GM19035 (cell line): ENCODE measurements around the gene MAPK9.
"Not testable (repeated sequence)": the region's sequence is repeated elsewhere in the genome, so short reads cannot be mapped to it uniquely, and the experiment has no call there.

Experiments
- ATAC-seq: cut with Tn5 transposase; IDR thresholded peaks from one replicate; pipeline ENCODE4 v1.9.1; 2021; ENCODE audit not compliant: unreplicated experiment

Gene MAPK9

DNA sequence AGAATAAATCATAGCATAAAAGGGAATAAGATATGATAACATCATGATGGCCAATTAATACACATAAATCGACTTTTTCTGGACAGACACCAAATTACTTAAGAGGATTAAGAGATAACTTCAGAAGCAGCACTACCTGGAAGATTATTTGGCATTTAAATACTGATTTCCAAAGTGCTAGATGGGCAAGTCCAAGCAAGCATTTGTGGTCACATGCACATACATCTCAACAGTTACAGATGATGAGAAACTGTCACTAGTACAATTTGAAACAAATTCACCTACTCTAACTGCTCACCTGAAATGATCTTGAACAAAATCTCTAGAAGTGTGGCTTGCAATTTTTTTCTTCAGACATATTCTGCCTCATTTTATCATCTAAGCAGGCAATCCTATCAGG is 56.0 kb downstream of the MAPK9 start:
- no peak for ATAC-seq

DNA sequence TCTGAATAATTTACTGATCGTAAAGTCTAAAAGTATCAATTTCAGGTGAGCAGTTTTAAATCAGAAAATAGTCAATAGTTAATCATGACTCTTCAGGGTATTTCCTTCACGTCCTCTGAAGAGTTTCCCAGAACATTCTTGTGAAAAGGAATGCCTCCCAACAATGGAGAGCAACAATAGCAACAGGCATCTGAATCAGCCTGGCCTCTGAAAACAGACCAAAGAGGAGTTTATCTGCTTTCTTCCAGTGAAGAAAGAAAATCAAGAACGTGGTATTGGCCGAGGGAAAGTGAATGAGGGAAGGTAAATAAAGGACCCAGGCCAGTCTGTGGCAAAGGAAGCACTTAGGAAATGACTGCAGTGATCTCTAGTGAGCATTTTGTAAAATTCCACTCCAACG is 56.8 kb downstream of the MAPK9 start:
- no peak for ATAC-seq

GRCh38 chr5:180234271-180234670 is 57.6 kb downstream of the MAPK9 start:
- no peak for ATAC-seq

GRCh38 chr5:180233729-180234128 is 58.2 kb downstream of the MAPK9 start:
- ATAC-seq = no peak

DNA sequence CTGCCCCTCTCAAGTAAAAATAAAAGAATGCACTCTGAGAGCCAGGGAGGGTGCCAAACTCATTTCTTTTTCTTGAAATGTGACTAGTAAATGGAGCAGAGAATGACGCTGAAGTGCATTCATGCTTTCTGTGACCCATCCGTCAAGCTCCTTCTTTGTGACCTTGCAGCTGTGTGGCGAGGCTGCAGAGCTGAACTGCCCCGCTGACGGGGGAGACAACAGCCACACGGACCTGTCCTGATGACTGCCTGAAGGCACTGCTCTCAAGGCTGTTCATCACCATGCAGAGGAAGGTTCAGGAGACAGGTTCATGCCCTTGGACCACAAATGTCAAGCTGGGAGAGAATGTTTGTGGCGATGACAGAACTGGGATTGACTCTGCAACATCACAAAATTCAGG is 61.9 kb downstream of the MAPK9 start:
- no peak for ATAC-seq

- ATAC-seq = no peak
These were observed 69.8 kb downstream of the MAPK9 start for GRCh38 chr5:180222056-180222455.

DNA sequence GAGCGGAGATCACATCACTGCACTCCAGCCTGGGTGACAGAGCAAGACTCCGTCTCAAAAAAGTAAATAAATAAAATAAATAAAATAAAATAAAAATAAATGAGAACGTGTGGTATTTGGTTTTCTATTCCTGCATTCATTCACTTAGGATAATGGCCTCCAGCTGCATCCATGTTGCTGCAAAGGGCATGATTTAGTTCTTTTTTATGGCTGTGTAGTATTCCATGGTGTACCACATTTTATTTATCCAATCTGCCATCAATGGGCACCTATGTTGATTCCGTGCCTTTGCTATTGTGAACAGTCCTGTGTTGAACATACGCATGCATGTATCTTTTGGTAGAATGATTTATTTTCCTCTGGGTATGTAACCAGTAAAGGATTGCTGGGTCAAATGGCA is 74.1 kb downstream of the MAPK9 start:
- ATAC-seq = no peak

DNA sequence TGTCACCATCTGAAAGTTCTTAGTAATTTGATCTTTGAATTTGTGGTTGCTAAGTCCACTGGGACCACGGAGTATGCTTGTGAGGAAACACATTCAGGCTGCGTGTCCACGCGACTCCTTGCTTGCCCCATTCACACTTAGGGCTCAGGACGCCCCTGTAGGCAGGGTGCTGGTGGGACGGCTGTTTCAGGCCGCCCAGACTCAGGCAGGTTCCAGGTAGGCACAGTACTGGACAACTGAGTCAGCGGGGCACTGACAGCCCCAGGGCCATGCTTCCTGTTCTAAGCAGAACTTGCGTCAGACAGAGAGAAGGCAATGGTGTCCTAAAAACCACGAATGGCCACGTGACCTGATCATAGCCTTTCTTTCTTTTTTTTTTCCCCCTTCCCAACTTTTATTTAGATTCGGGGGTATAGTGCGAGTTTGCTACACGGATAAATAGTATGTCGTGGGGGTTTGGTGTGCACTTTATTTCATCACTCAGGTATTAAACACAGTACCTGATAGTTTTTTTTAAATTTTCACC is 75.2 kb downstream of the MAPK9 start:
- no peak for ATAC-seq

GRCh38 chr5:180215783-180216630 is 75.9 kb downstream of the MAPK9 start:
- ATAC-seq = no peak

DNA sequence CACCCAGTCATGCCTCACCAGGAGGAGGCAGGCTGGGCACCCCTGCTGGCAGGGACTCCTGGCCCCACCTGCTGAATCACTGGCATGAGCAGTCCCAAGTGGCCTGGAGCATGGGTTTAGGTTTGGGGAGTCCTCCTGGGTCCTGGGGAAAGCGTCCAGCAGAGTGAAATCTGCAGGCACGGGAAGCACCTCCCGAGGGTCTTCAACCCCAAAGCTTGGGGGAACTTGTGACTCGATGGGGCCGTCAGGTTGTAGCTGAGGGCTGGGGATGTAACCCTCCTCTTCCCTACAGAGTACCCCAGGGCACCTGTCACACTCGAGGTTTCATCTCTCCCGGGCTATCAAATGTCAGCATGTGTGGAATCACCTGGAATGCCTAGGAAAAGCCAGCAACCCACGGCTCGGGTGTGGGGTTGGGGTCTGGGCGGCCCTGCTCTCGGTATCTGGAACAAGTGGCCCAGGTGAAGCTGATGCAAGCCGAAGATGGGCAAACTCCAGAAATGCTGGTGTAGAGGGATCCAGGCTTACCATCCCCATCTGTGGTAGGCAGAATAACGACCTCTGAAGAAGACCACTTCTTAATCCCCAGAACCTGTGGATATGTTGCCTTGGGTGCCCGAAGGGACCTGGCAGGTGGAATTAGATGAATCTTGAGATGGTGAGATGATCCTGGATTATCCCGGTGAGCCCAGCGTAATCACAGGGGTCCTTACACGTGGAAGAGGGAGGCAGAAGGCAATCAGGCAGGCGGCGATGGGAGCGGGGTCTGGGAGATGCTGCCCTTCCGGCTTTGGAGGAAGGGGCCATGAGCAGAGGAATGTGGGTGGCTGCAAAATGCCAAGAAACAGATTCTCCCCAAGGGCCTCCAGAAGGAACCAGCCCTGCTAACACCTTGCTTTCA is 76.8 kb downstream of the MAPK9 start:
- ATAC-seq = no peak

- no peak for ATAC-seq
These were observed 78.2 kb downstream of the MAPK9 start for GRCh38 chr5:180213657-180214207.

DNA sequence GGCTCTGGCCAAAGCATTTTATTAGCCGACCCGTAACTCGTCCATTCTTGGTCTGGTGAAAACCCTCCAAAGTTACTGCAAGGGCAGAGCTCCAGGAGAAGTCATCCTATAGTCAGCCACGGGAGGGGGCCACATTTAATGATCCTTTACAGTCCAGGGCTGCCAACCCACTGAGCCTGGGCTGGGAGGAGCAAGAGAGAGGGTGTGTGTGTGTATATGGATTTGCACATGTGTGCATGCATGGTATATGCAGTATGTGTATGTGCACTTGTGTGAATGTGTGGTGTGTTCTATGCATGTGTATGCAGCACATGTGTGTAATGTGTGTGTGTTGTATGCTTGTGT is 78.7 kb downstream of the MAPK9 start:
- no peak for ATAC-seq

GRCh38 chr5:180212363-180213255 is 79.3 kb downstream of the MAPK9 start:
- ATAC-seq = no peak

DNA sequence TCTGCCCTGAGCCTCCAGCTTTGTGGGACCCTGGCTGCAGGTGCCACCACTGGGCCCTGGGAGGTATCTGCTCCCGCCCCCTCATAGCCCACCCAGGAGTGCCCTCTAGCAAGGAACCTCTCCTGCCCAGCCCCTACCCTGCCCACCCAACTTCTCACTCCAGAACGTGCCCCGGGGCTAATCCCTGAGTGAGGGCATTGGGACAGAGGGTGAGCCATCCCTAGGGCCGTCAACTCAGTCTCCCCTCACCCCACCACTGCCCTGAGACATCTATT is 80.2 kb downstream of the MAPK9 start:
- ATAC-seq = no peak

DNA sequence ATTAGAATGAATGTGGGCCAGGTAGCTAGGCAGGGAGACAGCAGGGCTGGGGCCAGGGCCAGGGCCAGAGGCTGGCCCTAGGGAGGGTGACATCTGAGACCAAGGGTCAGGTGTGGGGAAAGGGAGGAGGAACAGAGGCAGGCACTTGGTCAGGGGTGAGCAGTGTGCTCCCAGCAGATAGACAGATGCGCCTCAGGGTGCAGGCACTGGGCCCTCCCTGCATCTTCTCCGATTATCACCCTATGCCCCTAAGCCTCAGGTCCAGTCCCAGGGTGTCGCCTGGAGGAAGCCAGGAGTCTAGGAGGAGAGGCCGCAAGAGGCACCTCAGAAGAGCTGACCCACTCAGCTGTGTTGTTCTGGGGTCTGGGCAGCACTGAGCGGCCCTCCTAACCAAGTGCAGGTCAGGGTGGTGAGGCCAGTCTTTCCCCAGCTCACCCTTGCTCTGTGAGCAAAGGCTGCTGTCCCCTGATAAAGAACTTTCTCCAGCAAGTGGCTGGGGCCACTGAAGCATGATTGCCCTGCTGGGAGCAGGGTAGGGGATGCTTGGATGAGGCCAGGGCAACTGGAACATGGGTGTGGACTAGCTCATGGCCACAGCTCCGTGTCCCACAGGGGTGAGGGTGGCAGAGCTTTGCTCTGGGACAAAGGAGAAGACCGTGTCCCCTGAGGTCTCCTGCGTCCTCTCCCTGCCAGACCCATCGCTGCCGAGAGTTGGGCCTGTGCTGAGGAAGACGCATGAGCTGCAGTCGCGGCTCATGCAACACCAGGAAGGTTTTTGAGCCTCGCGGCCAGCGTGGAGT is 80.7 kb downstream of the MAPK9 start:
- ATAC-seq = no peak

DNA sequence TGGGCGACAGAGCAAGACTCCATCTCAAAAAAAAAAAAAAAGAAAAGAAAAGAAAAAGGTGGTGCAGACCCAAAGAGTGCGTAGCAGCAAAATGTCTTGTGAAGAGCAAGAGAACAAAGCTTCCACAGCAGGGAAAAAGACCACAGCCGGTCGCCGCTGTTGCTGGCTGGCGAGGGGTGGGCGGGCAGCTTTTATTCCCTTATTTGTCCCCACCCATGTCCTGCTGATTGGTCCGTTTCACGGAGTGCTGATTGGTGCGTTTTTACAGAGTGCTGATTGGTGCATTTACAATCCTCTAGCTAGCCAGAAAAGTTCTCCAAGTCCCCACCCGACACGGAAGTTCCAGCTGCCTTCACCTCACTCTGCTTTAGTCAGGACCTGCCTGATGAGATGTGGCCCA is 81.8 kb downstream of the MAPK9 start:
- not testable (repeated sequence) for ATAC-seq

- ATAC-seq = peak; percentile 77
These were observed 82.7 kb downstream of the MAPK9 start, which contains the start of gene RASGEF1C for GRCh38 chr5:180209137-180209581. Gene RASGEF1C, minus strand, starts transcription at chr5:180209211. Its CDS starts 71,159 bp downstream, at chr5:180138052.

DNA sequence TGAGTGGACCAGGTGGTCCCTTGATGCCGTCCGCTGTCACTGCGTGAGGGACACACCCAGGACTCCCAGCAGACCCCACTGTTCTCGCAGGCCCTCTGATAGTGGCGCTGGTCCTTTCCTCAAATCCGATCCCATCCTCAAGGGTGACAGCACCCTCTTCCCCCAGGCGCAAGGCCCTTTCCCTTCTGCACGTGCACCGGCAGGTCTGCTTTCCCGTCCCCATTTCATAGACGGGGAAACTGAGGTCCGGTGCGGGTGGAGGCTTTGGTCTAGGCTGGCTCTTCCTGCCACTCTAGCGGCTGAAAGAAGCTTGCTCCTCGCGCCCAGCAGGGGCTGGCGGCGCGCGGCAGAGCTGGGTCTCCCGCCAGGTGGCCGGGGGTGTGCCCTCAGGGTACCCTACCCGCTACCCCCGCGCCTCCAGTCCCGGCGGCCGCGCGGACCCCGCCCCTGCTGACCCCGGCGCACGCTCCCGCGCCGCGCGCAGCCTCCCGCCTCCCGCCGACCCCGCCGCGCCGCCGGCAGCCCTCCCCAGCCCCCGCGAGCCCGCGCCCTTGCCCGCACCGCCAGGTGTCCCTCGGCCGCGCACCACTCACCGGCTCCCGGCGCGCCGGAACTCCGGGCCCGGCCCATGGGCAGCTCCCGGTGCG is 83.3 kb downstream of the MAPK9 start:
- peak; percentile 19 for ATAC-seq

DNA sequence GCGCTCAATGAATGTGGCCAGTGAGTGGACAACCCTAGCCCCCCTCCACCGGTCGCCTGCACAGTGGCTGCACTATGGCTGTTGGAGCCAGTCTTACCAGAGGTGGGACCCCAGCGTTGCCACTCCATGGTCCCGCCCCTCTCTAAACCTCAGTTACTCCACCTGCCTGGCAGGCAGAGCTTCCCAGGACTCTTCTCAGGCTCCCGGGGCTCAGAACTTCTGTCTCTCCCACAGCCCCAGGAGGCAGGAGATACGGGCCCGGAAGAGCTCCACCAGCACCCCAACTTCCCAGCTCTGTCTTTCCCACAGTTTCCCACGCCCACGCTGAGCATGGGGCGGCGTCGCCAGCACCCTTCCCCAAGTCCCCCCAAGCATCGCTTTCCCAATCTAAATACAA is 83.8 kb downstream of the MAPK9 start:
- ATAC-seq = no peak
